Right atrium auricular region (tissue), 2 donors: ENCODE results near the gene DGKZ. TPM values are rescaled to one million over a fixed set of nuclear protein-coding genes. Genes with fewer than 3 reads are reported as not detected.
"Not testable (repeated sequence)": the region's sequence is repeated elsewhere in the genome, so short reads cannot be mapped to it uniquely, and the experiment has no call there.

Experiments
- DNase-seq: peaks from one replicate; pipeline ENCODE4 v3.0.0-alpha.2; 2019; ENCODE audit warnings: low spot score
- H3K27ac ChIP-seq, 2 donors: fragments of 200-600 bp; sonication (generic); 1 replicate in 1 of 2; 2 replicates in 1 of 2; pipeline ENCODE4 v1.5.1; 2016 to 2019
- H3K27me3 ChIP-seq, 2 donors: fragments of 200-600 bp; sonication (generic); one replicate each; pipeline versions ENCODE4 v1.5.1 to v1.6.0; 2017 to 2019
- H3K36me3 ChIP-seq: fragments of 200-600 bp; sonication (generic); one replicate; pipeline ENCODE4 v1.5.1; 2016
- H3K4me1 ChIP-seq, 2 donors: fragments of 200-600 bp; sonication (generic); one replicate each; pipeline versions ENCODE4 v1.5.1 to v1.6.0; 2017 to 2019
- H3K4me3 ChIP-seq, 2 donors: fragments of 200-600 bp; sonication (generic); 1 replicate in 1 of 2; 2 replicates in 1 of 2; pipeline ENCODE4 v1.5.1; 2017 to 2019; ENCODE audit warnings: mild to moderate bottlenecking in 1 of 2, moderate library complexity in 1 of 2
- H3K9me3 ChIP-seq, 2 donors: fragments of 200-600 bp; sonication (generic); one replicate each; pipeline ENCODE4 v1.5.1; 2019
- CTCF ChIP-seq, 2 donors: fragments of 200-600 bp; sonication (generic); IDR thresholded peaks; one replicate each; pipeline ENCODE4 v1.5.1; 2019; ENCODE audit warnings: antibody characterized with exemption in 2 of 2
- total RNA-seq, 2 donors: library from RNA; depleted of rRNA; stranded (reverse); fragments of >200 nt; gene quantifications; one replicate each; pipeline ENCODE4 v1.1.0, GENCODE V29; 2016

The DGKZ gene
- total RNA-seq, 2 donors from 2014 or later: 91.7 to 116 TPM

DNA sequence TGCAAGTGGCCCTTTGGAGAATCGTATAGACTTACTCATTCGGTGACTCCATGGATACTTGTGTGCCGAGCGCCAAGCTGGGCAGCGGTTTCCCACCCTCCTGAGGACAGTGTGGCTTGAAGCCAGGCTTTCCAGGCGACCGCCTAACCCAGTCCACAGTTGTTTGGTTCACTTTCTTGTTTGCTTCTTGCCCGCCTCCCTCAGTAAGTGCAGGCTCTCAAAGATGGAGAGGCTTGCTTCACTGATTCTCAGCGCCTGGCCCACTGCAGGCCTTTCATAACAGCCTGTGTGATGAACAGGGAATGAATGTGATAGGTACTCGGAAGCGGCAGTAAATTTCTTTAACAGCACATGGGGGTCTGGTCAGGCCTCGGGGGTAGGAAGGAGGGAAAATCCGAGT lies 23.0 kb downstream of the DGKZ start:
- Histone ChIP-seq H3K36me3 (peaks cover 70% of the 10 kb centered on the region), H3K9me3 (no peaks in the 10 kb centered on the region), H3K4me1 (peaks cover 0 to 28% of the 10 kb centered on the region in 2 donors), H3K4me3 (no peak overlapping the region), H3K27ac (no peak overlapping the region), H3K27me3 (no peaks in the 10 kb centered on the region)
- no peak for DNase-seq
- TF ChIP-seq CTCF (IDR thresholded peaks at IDR 0.05): no peak

DNA sequence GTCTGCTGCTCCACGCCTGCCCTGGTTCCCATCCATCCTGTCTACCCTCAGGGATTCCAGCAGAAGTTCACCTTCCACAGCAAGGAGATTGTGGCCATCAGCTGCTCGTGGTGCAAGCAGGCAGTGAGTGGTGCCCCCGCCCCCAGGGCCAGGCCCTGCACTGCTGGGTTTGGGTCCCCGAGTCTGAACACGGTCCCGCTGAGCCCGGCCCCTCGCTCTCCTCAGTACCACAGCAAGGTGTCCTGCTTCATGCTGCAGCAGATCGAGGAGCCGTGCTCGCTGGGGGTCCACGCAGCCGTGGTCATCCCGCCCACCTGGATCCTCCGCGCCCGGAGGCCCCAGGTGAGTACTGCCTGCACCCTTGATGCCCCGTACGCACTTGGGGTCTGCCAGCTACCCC lies 24.0 kb downstream of the DGKZ start:
- not testable (repeated sequence) for H3K4me3 ChIP-seq, H3K9me3 ChIP-seq, DNase-seq, H3K27ac ChIP-seq, H3K27me3 ChIP-seq
- Histone ChIP-seq H3K36me3 (peaks cover 80% of the 10 kb centered on the region), H3K4me1 (peaks cover 0 to 18% of the 10 kb centered on the region in 2 donors)

DNA sequence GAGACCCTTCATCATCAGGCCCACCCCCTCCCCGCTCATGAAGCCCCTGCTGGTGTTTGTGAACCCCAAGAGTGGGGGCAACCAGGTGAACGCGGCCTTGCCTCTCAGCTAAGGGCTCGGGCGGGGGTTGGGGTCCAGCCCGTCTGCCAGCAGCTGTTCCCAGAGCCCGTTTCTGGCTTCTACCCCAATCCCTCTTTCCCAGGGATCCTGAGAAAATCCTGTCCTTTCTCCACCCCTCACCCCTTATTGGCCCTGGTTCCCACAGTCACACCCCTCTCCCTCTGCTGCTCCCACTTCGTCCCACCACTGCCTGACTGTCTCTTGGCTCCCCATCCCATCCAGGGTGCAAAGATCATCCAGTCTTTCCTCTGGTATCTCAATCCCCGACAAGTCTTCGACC lies 24.8 kb downstream of the DGKZ start:
- peaks cover 88% of the 10 kb centered on the region for H3K36me3 ChIP-seq
- H3K9me3 ChIP-seq: no peaks in the 10 kb centered on the region
- H3K4me3 ChIP-seq: no peak overlapping the region
- H3K27me3 ChIP-seq: no peaks in the 10 kb centered on the region
- DNase-seq: no peak
- no peak for TF ChIP-seq CTCF (IDR thresholded peaks at IDR 0.05)
- no peak overlapping the region for H3K27ac ChIP-seq
- peaks cover 0 to 9% of the 10 kb centered on the region in 2 donors for H3K4me1 ChIP-seq

DNA sequence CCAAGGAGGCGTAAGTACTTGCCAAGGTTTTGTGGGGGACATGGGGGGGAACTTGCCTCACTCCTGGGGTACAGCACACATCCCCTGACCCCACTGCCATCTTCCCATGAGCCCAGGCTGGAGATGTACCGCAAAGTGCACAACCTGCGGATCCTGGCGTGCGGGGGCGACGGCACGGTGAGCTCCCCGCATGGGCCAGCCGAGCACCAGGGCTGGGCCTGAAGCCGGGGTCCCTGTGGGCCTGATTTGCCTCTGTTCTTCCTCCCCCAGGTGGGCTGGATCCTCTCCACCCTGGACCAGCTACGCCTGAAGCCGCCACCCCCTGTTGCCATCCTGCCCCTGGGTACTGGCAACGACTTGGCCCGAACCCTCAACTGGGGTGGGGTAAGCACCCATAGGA lies 25.2 kb downstream of the DGKZ start:
- not testable (repeated sequence) for H3K4me3 ChIP-seq, H3K4me1 ChIP-seq, H3K27me3 ChIP-seq, DNase-seq, H3K27ac ChIP-seq, H3K9me3 ChIP-seq
- H3K36me3 ChIP-seq: peaks cover 92% of the 10 kb centered on the region

- no peak for DNase-seq
- TF ChIP-seq CTCF (IDR thresholded peaks at IDR 0.05): no peak
- no peaks in the 10 kb centered on the region for H3K9me3 ChIP-seq
These were observed 26.8 kb downstream of the DGKZ start for GRCh38 chr11:46373787-46374740.

GRCh38 chr11:46374815-46375214 lies 27.6 kb downstream of the DGKZ start:
- Histone ChIP-seq H3K27me3 (no peaks in the 10 kb centered on the region), H3K4me3 (no peak overlapping the region), H3K4me1 (peaks cover 0 to 2% of the 10 kb centered on the region in 2 donors), H3K36me3 (peaks cover 84% of the 10 kb centered on the region), H3K27ac (no peak overlapping the region), H3K9me3 (no peaks in the 10 kb centered on the region)
- no peak for DNase-seq
- TF ChIP-seq CTCF (IDR thresholded peaks at IDR 0.05): no peak

More at GRCh38 chr11:46373787-46374740, 26.8 kb downstream of the DGKZ start:
- Histone ChIP-seq H3K4me1 (no peaks in the 10 kb centered on the region), H3K36me3 (peaks cover 91% of the 10 kb centered on the region), H3K27me3 (no peaks in the 10 kb centered on the region), H3K27ac (no peak overlapping the region), H3K4me3 (no peak overlapping the region)
